Muscle of arm (tissue), 12 donors: ENCODE measurements around the gene LORICRIN. TPM values are rescaled to one million over a fixed set of nuclear protein-coding genes. Genes with fewer than 3 reads are reported as not detected.
A peak's percentile ranks its signal among the peaks of the same experiment; 100 is the strongest.

Experiments
- DNase-seq: peaks from one replicate; pipeline ENCODE4 v3.0.0-alpha.2; 2013
- polyA plus RNA-seq, 12 donors: library from polyadenylated mRNA; unstranded; fragments of 120-200 nt; gene quantifications; one replicate each; pipeline ENCODE4 v1.2.1, GENCODE V29; 2013; ENCODE audit not compliant: insufficient read length in 12 of 12

LORICRIN gene
- polyA plus RNA-seq, 12 donors: not detected

GRCh38 chr1:153248176-153248879 is 11.2 kb upstream of the LORICRIN start:
- no peak for DNase-seq

- peak; percentile 73 for DNase-seq
These were observed 9.3 kb upstream of the LORICRIN start for GRCh38 chr1:153250166-153250565.

GRCh38 chr1:153251087-153251486 is 8.4 kb upstream of the LORICRIN start:
- no peak for DNase-seq

- no peak for DNase-seq
These were observed 7.9 kb upstream of the LORICRIN start for GRCh38 chr1:153251562-153251961.

GRCh38 chr1:153251988-153252387 is 7.5 kb upstream of the LORICRIN start:
- no peak for DNase-seq

- DNase-seq: no peak
These were observed 6.4 kb upstream of the LORICRIN start for GRCh38 chr1:153253076-153253475.

GRCh38 chr1:153253693-153254092 is 5.8 kb upstream of the LORICRIN start:
- no peak for DNase-seq

GRCh38 chr1:153260585-153261280 is 1.2 kb downstream of the LORICRIN start:
- DNase-seq: no peak

- DNase-seq: no peak
These were observed 2.0 kb downstream of the LORICRIN start for GRCh38 chr1:153261281-153262069.

GRCh38 chr1:153262070-153262366 is 2.5 kb downstream of the LORICRIN start:
- no peak for DNase-seq

GRCh38 chr1:153262462-153263157 is 3.1 kb downstream of the LORICRIN start:
- no peak for DNase-seq

- DNase-seq: no peak
These were observed 6.0 kb downstream of the LORICRIN start for GRCh38 chr1:153265457-153265856.

- no peak for DNase-seq
These were observed 12.2 kb downstream of the LORICRIN start for GRCh38 chr1:153271711-153272110.

- DNase-seq: no peak
These were observed 12.7 kb downstream of the LORICRIN start for GRCh38 chr1:153272186-153272585.

- DNase-seq: no peak
These were observed 18.4 kb downstream of the LORICRIN start for GRCh38 chr1:153277852-153278251.

- no peak for DNase-seq
These were observed 29.3 kb downstream of the LORICRIN start for GRCh38 chr1:153288634-153289275.

GRCh38 chr1:153291514-153291913 is 32.0 kb downstream of the LORICRIN start:
- DNase-seq: no peak

GRCh38 chr1:153292185-153292584 is 32.7 kb downstream of the LORICRIN start:
- no peak for DNase-seq

GRCh38 chr1:153292740-153293479 is 33.4 kb downstream of the LORICRIN start:
- DNase-seq: no peak

- DNase-seq: no peak
These were observed 33.9 kb downstream of the LORICRIN start for GRCh38 chr1:153293480-153293775.

- no peak for DNase-seq
These were observed 34.4 kb downstream of the LORICRIN start for GRCh38 chr1:153293851-153294250.
